Smooth muscle cell (in vitro differentiated cells): ENCODE results near the gene TEKT1. TPM values are rescaled to one million over a fixed set of nuclear protein-coding genes. Genes with fewer than 3 reads are reported as not detected.
"Not testable (repeated sequence)": the region's sequence is repeated elsewhere in the genome, so short reads cannot be mapped to it uniquely, and the experiment has no call there.

Experiments used
- DNase-seq: peaks from one replicate; lab custom pipeline; 2025; ENCODE audit not compliant: unreplicated experiment; lab: John Stamatoyannopoulos, UW
- H2AFZ ChIP-seq: fragments of 200-600 bp; sonication (generic); 2 replicates; pipeline ENCODE4 v1.6.0; 2016; ENCODE audit warnings: antibody characterized with exemption, low read depth, mild to moderate bottlenecking
- H3F3A ChIP-seq: fragments of 200-600 bp; sonication (generic); 2 replicates; pipeline ENCODE4 v1.6.0; 2017; ENCODE audit warnings: antibody characterized with exemption, low read depth
- H3K27ac ChIP-seq: fragments of 200-600 bp; sonication (generic); 2 replicates; pipeline ENCODE4 v1.5.1; 2016; ENCODE audit warnings: low read depth, mild to moderate bottlenecking
- H3K27me3 ChIP-seq: fragments of 200-600 bp; sonication (generic); 2 replicates; pipeline ENCODE4 v1.6.1; 2016; ENCODE audit warnings: low read depth, mild to moderate bottlenecking
- H3K36me3 ChIP-seq: fragments of 200-600 bp; sonication (generic); 2 replicates; pipeline ENCODE4 v1.5.1; 2016; ENCODE audit warnings: low read depth
- H3K4me1 ChIP-seq: fragments of 200-600 bp; sonication (generic); 2 replicates; pipeline ENCODE4 v1.5.1; 2016; ENCODE audit warnings: low read depth
- H3K4me2 ChIP-seq: fragments of 200-600 bp; sonication (generic); 2 replicates; pipeline ENCODE4 v1.6.0; 2016; ENCODE audit warnings: mild to moderate bottlenecking
- H3K4me3 ChIP-seq: fragments of 200-600 bp; sonication (generic); 2 replicates; pipeline ENCODE4 v1.5.1; 2016; ENCODE audit warnings: mild to moderate bottlenecking
- H3K79me2 ChIP-seq: fragments of 200-600 bp; sonication (generic); 2 replicates; pipeline ENCODE4 v1.6.0; 2016; ENCODE audit warnings: low read depth, mild to moderate bottlenecking
- H3K9ac ChIP-seq: fragments of 200-600 bp; sonication (generic); 2 replicates; pipeline ENCODE4 v1.6.0; 2016; ENCODE audit warnings: low read depth
- H3K9me3 ChIP-seq: fragments of 200-600 bp; sonication (generic); replicated peaks from 2 replicates; pipeline ENCODE4 v1.5.1; 2016; ENCODE audit warnings: low read depth
- H4K20me1 ChIP-seq: fragments of 200-600 bp; sonication (generic); 2 replicates; pipeline ENCODE4 v1.6.0; 2016; ENCODE audit warnings: low read depth
- CTCF ChIP-seq: fragments of 200-600 bp; sonication (generic); IDR thresholded peaks from 2 replicates; pipeline ENCODE4 v1.5.1; 2017; ENCODE audit warnings: borderline replicate concordance, mild to moderate bottlenecking, antibody characterized with exemption; ENCODE audit not compliant: insufficient read depth, poor library complexity, severe bottlenecking
- WGBS: methylation state at CpG from one replicate; pipeline ENCODE4 v1.1.7; 2016; ENCODE audit warnings: low lambda C conversion rate; 5-methylcytosine and 5-hydroxymethylcytosine counted together
- polyA plus RNA-seq: library from polyadenylated mRNA; unstranded; fragments of >200 nt; fragmentation: Nextera tagmentation; extraction: Ambion mirVana; gene quantifications from 2 replicates; pipeline ENCODE4 v1.2.1, GENCODE V29; 2016
- total RNA-seq: library from RNA; depleted of rRNA; stranded (reverse); fragments of >200 nt; gene quantifications from 2 replicates; pipeline ENCODE4 v1.2.3, GENCODE V29; 2014

TEKT1 gene
- total and polyA plus RNA-seq, 2 experiments from 2014 or later, result not detected

GRCh38 chr17:6780001-6780400, 51.5 kb downstream of the TEKT1 start:
- Histone ChIP-seq H3K27me3 (peaks cover 57% of the 10 kb centered on the region), H3F3A (no peaks in the 10 kb centered on the region), H4K20me1 (no peaks in the 10 kb centered on the region), H3K4me1 (no peaks in the 10 kb centered on the region), H3K36me3 (no peaks in the 10 kb centered on the region), H3K27ac (no peak overlapping the region), H3K9ac (no peak overlapping the region), H3K9me3 (no peaks in the 10 kb centered on the region), H2AFZ (no peak overlapping the region), H3K79me2 (no peaks in the 10 kb centered on the region), H3K4me2 (no peak overlapping the region), H3K4me3 (no peak overlapping the region)
- TF ChIP-seq CTCF, result no peak
- DNase-seq, result no peak
- WGBS, result 79% methylated on average over 8 of the region's 8 CpGs

GRCh38 chr17:6779411-6779810, 52.1 kb downstream of the TEKT1 start:
- H3K4me3 ChIP-seq, result no peak overlapping the region
- no peak overlapping the region for H3K9ac ChIP-seq
- no peak overlapping the region for H3K4me2 ChIP-seq
- no peaks in the 10 kb centered on the region for H3K9me3 ChIP-seq
- H3K79me2 ChIP-seq, result no peaks in the 10 kb centered on the region
- no peaks in the 10 kb centered on the region for H3F3A ChIP-seq
- TF ChIP-seq CTCF, result no peak
- no peaks in the 10 kb centered on the region for H3K36me3 ChIP-seq
- 84% methylated on average over 2 of the region's 2 CpGs for WGBS
- no peaks in the 10 kb centered on the region for H3K4me1 ChIP-seq
- no peak for DNase-seq
- H3K27me3 ChIP-seq, result peaks cover 62% of the 10 kb centered on the region
- H3K27ac ChIP-seq, result no peak overlapping the region
- H4K20me1 ChIP-seq, result no peaks in the 10 kb centered on the region
- no peak overlapping the region for H2AFZ ChIP-seq

GRCh38 chr17:6775871-6776405, 55.6 kb downstream of the TEKT1 start, which contains the start of gene FBXO39:
Gene FBXO39, plus strand, starts transcription at chr17:6776215. Its CDS starts 3,654 bp downstream, at chr17:6779869.
- Histone ChIP-seq H3F3A (no peaks in the 10 kb centered on the region), H3K79me2 (no peaks in the 10 kb centered on the region), H3K36me3 (peaks cover 20% of the 10 kb centered on the region), H3K4me1 (no peaks in the 10 kb centered on the region), H3K9me3 (no peaks in the 10 kb centered on the region), H2AFZ (no peak within 1 kb of the TSS), H3K9ac (no peak within 1 kb of the TSS), H3K27me3 (peaks cover 57% of the 10 kb centered on the region), H3K27ac (no peak within 1 kb of the TSS), H3K4me3 (peak within 1 kb of the TSS; percentile 13), H4K20me1 (no peaks in the 10 kb centered on the region), H3K4me2 (peak within 1 kb of the TSS; percentile 78)
- WGBS, result 6% methylated on average over 47 of the region's 49 CpGs
- DNase-seq, result no peak
- TF ChIP-seq CTCF, result no peak

GRCh38 chr17:6774906-6775305, 56.6 kb downstream of the TEKT1 start:
- H3F3A ChIP-seq, H3K27ac ChIP-seq: not testable (repeated sequence)
- 94% methylated on average over 8 of the region's 8 CpGs for WGBS

More at GRCh38 chr17:6774906-6775305, 56.6 kb downstream of the TEKT1 start:
- peaks cover 57% of the 10 kb centered on the region for H3K27me3 ChIP-seq
- not testable (repeated sequence) for H3K4me1 ChIP-seq, H3K9ac ChIP-seq, H4K20me1 ChIP-seq, H3K4me2 ChIP-seq, DNase-seq, H3K9me3 ChIP-seq, H2AFZ ChIP-seq, H3K79me2 ChIP-seq, H3K4me3 ChIP-seq
- H3K36me3 ChIP-seq, result peaks cover 27% of the 10 kb centered on the region
